HepG2 (cell line): ENCODE results near the gene ATAD3C. TPM values are rescaled to one million over a fixed set of nuclear protein-coding genes. Genes with fewer than 3 reads are reported as not detected.
A peak's percentile ranks its signal among the peaks of the same experiment; 100 is the strongest.

ENCODE experiments used
- CCDC6 ChIP-seq: sonication (generic); formaldehyde crosslinking; IDR thresholded peaks from 2 replicates; pipeline ENCODE4 v1.8.1; 2022; ENCODE audit warnings: mild to moderate bottlenecking, missing genetic modification reagents, moderate library complexity
- HMG20A ChIP-seq: IDR thresholded peaks from 2 replicates; pipeline ENCODE4 v1.6.1; 2016; ENCODE audit warnings: borderline replicate concordance
- HOXD1 ChIP-seq: sonication (generic); formaldehyde crosslinking; IDR thresholded peaks from 2 replicates; pipeline ENCODE4 v1.5.0; 2020; ENCODE audit warnings: missing genetic modification reagents
- PRMT3 ChIP-seq: sonication (generic); formaldehyde crosslinking; IDR thresholded peaks from 2 replicates; pipeline ENCODE4 v1.8.1; 2022; ENCODE audit warnings: low read depth, mild to moderate bottlenecking, moderate library complexity, missing genetic modification reagents, borderline replicate concordance
- RBFOX2 ChIP-seq: fragments of 200-400 bp; formaldehyde crosslinking; IDR thresholded peaks from 2 replicates; pipeline ENCODE4 v1.6.1; 2017; ENCODE audit warnings: low read depth, mild to moderate bottlenecking, low read length
- RFX3 ChIP-seq: IDR thresholded peaks from 2 replicates; pipeline ENCODE4 v1.6.1; 2016; ENCODE audit warnings: missing biosample characterization, missing genetic modification reagents
- TBX3 ChIP-seq: fragments of 450-650 bp; IDR thresholded peaks from 2 replicates; pipeline ENCODE4 v1.6.1; 2017; ENCODE audit warnings: antibody characterized with exemption, mild to moderate bottlenecking, inconsistent platforms, borderline replicate concordance
- TOE1 ChIP-seq: sonication (generic); formaldehyde crosslinking; IDR thresholded peaks from 2 replicates; pipeline ENCODE4 v1.4.0; 2020; ENCODE audit warnings: mild to moderate bottlenecking, missing genetic modification reagents
- ZFYVE20 ChIP-seq: sonication (generic); formaldehyde crosslinking; IDR thresholded peaks from 2 replicates; pipeline ENCODE4 v1.8.0; 2023; ENCODE audit warnings: low read depth, mild to moderate bottlenecking, moderate library complexity, missing genetic modification reagents, borderline replicate concordance
- ZKSCAN1 ChIP-seq: fragments of 150-350 bp; IDR thresholded peaks from 2 replicates; pipeline ENCODE4 v1.6.1; 2014; ENCODE audit warnings: low read length
- ZNF260 ChIP-seq: sonication (generic); formaldehyde crosslinking; IDR thresholded peaks from 2 replicates; pipeline ENCODE4 v1.4.0; 2020; ENCODE audit warnings: missing genetic modification reagents, low read depth, mild to moderate bottlenecking, borderline replicate concordance
- ZNF382 ChIP-seq: sonication (generic); formaldehyde crosslinking; IDR thresholded peaks from 2 replicates; pipeline ENCODE4 v1.5.0; 2020; ENCODE audit warnings: missing genetic modification reagents, mild to moderate bottlenecking, borderline replicate concordance
- ZNF678 ChIP-seq: sonication (generic); formaldehyde crosslinking; IDR thresholded peaks from 2 replicates; pipeline ENCODE4 v1.4.0; 2020; ENCODE audit warnings: mild to moderate bottlenecking, missing genetic modification reagents
- ZNF703 ChIP-seq: sonication (generic); formaldehyde crosslinking; IDR thresholded peaks from 2 replicates; pipeline ENCODE4 v1.5.1; 2020; ENCODE audit warnings: missing genetic modification reagents, mild to moderate bottlenecking, moderate library complexity, borderline replicate concordance
- ZNF788 ChIP-seq: sonication (generic); formaldehyde crosslinking; IDR thresholded peaks from 2 replicates; pipeline ENCODE4 v1.5.0; 2020; ENCODE audit warnings: mild to moderate bottlenecking, missing genetic modification reagents, borderline replicate concordance
- polyA plus RNA-seq, 8 experiments: library from polyadenylated mRNA; depleted of rRNA in 3 of 8; stranded (reverse) in 7 of 8; unstranded in 1 of 8; fragments of >200 nt; fragmentation: Illumina TruSeq in 4 of 8; extraction: Trizol in 4 of 8; gene quantifications; 2 replicates each; pipeline versions ENCODE4 v1.2.1 to v1.2.3, GENCODE V29; 2011 to 2016; ENCODE audit warnings: low read depth in 4 of 8, missing spikeins in 1 of 8, mixed read lengths in 1 of 8; ENCODE audit not compliant: insufficient read depth in 1 of 8
- total RNA-seq, 5 experiments: library from RNA; depleted of rRNA; stranded (reverse); fragments of >200 nt; fragmentation: Illumina TruSeq; extraction: Trizol; gene quantifications; 2 replicates each; pipeline ENCODE4 v1.2.3, GENCODE V29; 2016; ENCODE audit warnings: low read depth in 1 of 5
- TF ChIP-seq, protein P1 (sequence below): IDR thresholded peaks from 2 replicates; pipeline ENCODE4 v1.6.1; 2012; ENCODE audit warnings: low read length, improper control_type of control experiment
- TF ChIP-seq, protein P2 (sequence below): IDR thresholded peaks from 2 replicates; pipeline ENCODE4 v1.6.1; 2016; ENCODE audit warnings: low read depth, control low read depth
- TF ChIP-seq, protein P3 (sequence below): sonication (generic); formaldehyde crosslinking; IDR thresholded peaks from 2 replicates; pipeline ENCODE4 v1.5.1; 2020; ENCODE audit warnings: missing genetic modification reagents, mild to moderate bottlenecking, borderline replicate concordance
- TF ChIP-seq, protein P4 (sequence below): sonication (generic); formaldehyde crosslinking; IDR thresholded peaks from 2 replicates; pipeline ENCODE4 v1.5.0; 2020; ENCODE audit warnings: mild to moderate bottlenecking, missing genetic modification reagents, borderline replicate concordance
- TF ChIP-seq, protein P5 (sequence below): sonication (generic); formaldehyde crosslinking; IDR thresholded peaks from 2 replicates; pipeline ENCODE4 v1.8.1; 2023; ENCODE audit warnings: mild to moderate bottlenecking, missing genetic modification reagents

ATAD3C gene
- total and polyA plus RNA-seq, 2 of the 13 experiments (the other 11 are each of a cell fraction or from before 2014, with no cell fraction given): 2.4 to 3.2 TPM

DNA sequence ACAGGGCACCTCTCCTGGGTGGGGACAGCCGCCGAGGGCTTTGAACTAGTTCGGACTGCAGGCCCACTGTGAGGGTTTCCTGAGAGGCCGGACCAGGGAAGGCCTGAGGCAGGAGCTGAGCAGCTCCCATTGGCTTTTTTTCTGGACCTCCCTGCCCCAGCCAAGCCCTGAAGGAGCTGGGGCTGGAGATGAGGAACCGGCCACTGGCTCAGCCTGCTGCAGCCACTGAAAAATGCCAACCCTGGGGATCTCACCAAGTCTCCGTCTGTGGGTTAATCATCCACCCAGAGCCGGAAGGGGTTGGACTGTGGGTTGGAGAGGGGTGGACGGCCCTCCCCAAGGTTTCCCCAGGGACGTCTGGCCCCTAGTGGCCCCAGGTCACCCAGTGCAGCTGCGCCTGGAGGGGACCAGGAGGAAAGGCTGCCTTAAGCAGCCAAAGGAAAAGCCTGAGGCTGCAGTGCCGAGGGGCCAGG lies 11.5 kb upstream of the ATAD3C start (continued):
- TF ChIP-seq, protein P1, sequence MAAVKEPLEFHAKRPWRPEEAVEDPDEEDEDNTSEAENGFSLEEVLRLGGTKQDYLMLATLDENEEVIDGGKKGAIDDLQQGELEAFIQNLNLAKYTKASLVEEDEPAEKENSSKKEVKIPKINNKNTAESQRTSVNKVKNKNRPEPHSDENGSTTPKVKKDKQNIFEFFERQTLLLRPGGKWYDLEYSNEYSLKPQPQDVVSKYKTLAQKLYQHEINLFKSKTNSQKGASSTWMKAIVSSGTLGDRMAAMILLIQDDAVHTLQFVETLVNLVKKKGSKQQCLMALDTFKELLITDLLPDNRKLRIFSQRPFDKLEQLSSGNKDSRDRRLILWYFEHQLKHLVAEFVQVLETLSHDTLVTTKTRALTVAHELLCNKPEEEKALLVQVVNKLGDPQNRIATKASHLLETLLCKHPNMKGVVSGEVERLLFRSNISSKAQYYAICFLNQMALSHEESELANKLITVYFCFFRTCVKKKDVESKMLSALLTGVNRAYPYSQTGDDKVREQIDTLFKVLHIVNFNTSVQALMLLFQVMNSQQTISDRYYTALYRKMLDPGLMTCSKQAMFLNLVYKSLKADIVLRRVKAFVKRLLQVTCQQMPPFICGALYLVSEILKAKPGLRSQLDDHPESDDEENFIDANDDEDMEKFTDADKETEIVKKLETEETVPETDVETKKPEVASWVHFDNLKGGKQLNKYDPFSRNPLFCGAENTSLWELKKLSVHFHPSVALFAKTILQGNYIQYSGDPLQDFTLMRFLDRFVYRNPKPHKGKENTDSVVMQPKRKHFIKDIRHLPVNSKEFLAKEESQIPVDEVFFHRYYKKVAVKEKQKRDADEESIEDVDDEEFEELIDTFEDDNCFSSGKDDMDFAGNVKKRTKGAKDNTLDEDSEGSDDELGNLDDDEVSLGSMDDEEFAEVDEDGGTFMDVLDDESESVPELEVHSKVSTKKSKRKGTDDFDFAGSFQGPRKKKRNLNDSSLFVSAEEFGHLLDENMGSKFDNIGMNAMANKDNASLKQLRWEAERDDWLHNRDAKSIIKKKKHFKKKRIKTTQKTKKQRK: no peak
- peak; percentile 54; the same call in 1 of the 2 replicates for TF ChIP-seq CCDC6 (CRISPR knock-in tag)
- TF ChIP-seq, protein P2, sequence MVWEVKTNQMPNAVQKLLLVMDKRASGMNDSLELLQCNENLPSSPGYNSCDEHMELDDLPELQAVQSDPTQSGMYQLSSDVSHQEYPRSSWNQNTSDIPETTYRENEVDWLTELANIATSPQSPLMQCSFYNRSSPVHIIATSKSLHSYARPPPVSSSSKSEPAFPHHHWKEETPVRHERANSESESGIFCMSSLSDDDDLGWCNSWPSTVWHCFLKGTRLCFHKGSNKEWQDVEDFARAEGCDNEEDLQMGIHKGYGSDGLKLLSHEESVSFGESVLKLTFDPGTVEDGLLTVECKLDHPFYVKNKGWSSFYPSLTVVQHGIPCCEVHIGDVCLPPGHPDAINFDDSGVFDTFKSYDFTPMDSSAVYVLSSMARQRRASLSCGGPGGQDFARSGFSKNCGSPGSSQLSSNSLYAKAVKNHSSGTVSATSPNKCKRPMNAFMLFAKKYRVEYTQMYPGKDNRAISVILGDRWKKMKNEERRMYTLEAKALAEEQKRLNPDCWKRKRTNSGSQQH (CRISPR knock-in tag): 0 out of 2 replicates have a peak, but pooled peaks have one; percentile 25
- TF ChIP-seq, protein P3, sequence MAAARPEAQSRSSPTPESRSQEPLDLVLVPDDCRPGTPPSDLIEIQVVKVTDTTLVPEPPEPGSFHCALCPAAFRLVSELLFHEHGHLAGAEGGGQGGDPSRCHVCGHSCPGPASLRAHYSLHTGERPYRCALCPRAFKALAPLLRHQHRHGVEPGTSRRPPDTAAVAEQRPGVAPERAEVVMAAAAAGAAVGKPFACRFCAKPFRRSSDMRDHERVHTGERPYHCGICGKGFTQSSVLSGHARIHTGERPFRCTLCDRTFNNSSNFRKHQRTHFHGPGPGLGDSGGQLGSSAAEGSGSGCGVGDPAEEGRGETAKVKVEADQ (CRISPR knock-in tag): no peak
- peak; percentile 65; the same call in 1 of the 2 replicates for TF ChIP-seq ZNF788 (CRISPR knock-in tag)
- no peak for TF ChIP-seq ZNF382
- TF ChIP-seq HOXD1 (CRISPR knock-in tag): peak; percentile 34; the same call in 1 of the 2 replicates
- no peak for TF ChIP-seq HMG20A (CRISPR knock-in tag)
- peak; percentile 66 for TF ChIP-seq RBFOX2
- no peak for TF ChIP-seq ZNF703 (CRISPR knock-in tag)
- TF ChIP-seq ZNF678 (CRISPR knock-in tag): no peak
- TF ChIP-seq TBX3: no peak
- no peak for TF ChIP-seq ZFYVE20 (CRISPR knock-in tag)
- TF ChIP-seq RFX3 (CRISPR knock-in tag): no peak
- no peak for TF ChIP-seq ZNF260 (CRISPR knock-in tag)
- TF ChIP-seq, protein P4, sequence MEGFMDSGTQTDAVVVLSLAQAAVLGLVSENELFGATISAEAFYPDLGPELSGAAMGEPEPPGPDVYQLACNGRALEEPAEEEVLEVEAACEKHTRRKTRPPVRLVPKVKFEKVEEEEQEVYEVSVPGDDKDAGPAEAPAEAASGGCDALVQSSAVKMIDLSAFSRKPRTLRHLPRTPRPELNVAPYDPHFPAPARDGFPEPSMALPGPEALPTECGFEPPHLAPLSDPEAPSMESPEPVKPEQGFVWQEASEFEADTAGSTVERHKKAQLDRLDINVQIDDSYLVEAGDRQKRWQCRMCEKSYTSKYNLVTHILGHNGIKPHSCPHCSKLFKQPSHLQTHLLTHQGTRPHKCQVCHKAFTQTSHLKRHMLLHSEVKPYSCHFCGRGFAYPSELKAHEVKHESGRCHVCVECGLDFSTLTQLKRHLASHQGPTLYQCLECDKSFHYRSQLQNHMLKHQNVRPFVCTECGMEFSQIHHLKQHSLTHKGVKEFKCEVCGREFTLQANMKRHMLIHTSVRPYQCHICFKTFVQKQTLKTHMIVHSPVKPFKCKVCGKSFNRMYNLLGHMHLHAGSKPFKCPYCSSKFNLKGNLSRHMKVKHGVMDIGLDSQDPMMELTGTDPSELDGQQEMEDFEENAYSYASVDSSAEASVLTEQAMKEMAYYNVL: 0 out of 2 replicates have a peak, but pooled peaks have one; percentile 31
- no peak for TF ChIP-seq ZKSCAN1
- TF ChIP-seq, protein P5, sequence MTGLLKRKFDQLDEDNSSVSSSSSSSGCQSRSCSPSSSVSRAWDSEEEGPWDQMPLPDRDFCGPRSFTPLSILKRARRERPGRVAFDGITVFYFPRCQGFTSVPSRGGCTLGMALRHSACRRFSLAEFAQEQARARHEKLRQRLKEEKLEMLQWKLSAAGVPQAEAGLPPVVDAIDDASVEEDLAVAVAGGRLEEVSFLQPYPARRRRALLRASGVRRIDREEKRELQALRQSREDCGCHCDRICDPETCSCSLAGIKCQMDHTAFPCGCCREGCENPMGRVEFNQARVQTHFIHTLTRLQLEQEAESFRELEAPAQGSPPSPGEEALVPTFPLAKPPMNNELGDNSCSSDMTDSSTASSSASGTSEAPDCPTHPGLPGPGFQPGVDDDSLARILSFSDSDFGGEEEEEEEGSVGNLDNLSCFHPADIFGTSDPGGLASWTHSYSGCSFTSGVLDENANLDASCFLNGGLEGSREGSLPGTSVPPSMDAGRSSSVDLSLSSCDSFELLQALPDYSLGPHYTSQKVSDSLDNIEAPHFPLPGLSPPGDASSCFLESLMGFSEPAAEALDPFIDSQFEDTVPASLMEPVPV (CRISPR knock-in tag): no peak
- 0 out of 2 replicates have a peak, but pooled peaks have one; percentile 20 for TF ChIP-seq PRMT3 (CRISPR knock-in tag)
- no peak for TF ChIP-seq TOE1 (CRISPR knock-in tag)
